ENCODE measurements around the gene NEURL2.
"Not testable (repeated sequence)": the region's sequence is repeated elsewhere in the genome, so short reads cannot be mapped to it uniquely, and the experiment has no call there.

Gene NEURL2

DNA sequence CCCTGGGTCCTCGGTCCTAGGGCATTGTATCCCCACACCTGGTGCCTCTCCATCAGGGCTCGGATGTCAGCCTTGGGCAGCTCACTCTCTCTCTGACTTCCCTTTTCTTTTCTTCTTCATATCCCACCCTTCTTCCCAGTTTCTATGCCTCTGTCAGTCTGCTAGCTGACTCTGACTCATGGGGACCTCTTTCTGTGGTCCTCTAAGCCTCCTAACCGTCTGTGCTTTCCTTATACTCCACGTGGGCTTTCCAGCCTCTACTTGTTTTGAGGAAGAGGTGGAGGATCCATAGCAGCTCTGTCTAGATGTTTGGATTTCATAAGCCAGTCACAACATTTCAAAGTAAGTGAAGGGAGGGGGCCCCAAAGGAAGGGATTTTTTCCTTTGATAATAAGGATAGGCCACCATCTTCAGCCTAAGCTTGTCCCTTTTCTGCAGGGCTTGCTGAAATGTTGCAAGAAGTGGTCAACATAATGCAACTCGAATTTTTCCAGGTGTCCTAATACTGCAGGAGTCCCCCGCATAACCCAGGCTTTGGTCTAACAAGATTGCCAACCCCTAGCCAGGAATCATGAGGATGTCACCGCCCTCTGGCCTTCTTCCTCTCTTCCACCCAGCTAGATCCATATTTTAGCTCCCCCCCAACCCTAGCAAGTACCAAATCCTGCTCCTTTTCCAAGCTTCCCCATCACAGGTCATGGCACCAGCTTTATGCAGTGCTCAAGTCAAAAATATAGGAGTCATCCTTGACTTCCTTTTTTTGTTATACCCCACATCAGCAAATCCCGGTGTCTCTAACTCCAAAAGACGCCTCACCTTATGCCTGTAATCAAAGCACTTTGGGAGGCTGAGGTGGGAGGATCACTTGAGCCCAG, 29.7 kb upstream of the NEURL2 start:
- DNase-seq (ENCODE audit: low read depth in 3 of 3) = no peak

DNA sequence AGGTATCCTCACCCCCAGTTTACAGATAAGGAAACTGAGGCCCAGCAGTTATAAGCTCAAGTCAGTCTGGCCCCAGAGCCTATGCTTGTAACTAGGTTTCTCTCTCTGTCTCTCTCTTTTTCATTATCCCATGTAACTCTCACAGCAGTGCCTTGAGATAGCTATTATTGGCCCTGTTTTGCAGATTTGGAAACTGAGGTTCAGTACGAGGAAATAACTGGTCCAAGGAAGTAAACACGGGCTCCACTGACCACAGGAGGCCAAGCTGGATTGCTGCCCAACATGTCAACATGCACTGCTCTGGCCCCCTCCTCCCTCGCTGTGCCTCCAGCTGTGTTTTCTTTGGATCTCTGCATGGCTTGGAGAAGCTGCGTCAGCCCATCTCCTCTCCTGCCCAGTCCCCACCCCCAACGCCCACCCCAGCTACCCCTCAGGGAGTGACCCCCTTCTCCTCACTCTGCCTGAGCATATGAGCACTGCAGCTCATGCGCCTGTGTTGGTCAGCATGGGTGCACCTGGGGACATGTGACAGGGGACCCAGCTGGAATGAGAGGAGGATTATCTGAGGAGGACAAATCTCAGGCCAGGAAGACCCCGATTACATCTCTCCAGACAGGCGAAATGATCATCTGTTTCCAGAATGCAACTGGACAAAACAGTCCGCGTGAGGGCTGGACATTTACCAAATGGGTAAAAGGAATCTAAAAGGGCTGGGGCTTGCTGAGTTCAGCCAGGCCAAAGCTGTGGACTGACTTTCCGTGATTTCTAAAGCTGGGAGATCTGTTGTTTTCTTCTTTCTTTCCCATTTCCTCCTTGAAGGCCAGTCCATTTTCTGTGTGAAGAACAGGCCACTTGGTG, 28.8 kb upstream of the NEURL2 start:
- no peak for DNase-seq (ENCODE audit: low read depth in 3 of 3)

DNA sequence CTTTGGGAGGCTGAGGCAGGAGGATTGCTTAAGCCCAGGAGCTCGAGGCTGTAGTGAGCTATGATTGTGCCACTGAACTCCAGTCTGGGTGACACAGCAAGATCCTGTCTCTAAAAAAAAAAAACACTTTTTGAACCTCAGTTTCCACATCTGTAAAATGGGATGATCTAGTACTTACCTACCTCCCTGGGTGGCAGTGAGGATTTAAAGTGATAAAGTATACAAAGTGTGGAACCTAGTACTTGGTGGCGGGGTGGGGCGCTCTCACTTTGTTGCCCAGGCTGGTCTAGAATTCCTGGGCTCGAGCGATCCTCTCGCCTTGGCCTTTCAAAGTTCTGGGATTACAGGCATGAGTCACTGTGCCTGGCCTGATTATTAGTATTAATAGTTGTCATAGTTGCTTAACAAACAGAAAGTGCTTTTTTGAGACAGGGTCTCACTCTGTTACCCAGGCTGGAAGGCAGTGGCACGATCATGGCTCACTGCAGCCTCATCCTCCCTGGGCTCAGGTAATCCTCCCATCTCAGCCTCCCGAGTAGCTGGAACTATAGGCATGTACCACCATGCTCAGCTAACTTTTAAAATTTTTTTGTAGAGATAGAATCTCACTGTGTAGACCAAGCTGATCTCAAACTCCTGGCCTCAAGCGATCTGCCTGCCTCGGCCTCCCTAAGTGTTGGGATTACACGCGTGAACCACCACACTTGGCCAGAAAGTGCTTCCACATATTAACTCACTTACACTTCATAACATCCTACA, 27.9 kb upstream of the NEURL2 start:
- no peak for DNase-seq (ENCODE audit: low read depth in 3 of 3)

DNA sequence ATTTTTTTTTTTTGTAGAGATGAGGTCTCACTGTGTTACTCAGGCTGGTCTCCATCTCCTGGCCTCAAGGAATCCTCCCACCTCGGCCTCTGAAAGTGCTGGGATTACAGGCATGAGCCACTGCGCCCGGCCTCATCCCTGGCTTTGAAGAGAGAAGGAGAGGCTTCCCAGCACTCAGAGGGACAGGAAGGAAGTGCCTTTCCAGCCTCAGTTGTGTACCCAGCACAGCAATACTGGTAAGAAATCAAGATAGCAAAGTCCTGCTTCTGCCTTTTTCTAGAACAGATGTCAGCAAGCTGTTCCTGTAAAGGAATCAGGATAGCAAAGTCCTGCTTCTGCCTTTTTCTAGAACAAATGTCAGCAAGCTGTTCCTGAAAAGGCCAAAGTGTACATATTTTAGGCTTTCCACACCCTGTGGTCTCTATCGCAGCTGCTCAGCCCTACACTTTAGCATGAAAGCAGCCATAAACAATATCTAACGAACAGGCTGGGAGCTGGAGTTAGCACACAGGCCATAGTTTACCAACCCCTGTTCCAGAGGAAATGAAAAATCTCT, 27.3 kb upstream of the NEURL2 start:
- no peak for DNase-seq (ENCODE audit: low read depth in 3 of 3)

DNA sequence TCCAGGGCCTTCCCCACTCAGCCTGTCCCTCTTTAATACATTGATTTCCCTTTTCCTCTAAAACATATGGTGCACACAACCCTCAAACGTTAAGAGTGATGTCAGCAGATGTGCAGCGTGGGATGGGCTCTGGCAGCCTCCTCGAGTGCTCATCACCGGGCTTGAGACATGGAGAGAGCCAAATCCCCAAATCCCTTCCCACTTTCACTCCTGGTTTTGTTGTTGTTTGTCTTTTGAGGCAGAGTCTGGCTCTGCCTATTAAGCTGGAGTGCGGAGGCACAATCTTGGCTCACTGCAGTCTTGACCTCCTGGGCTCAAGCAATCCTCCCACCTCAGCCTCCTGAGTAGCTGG, 26.8 kb upstream of the NEURL2 start:
- no peak for DNase-seq (ENCODE audit: low read depth in 3 of 3)

DNA sequence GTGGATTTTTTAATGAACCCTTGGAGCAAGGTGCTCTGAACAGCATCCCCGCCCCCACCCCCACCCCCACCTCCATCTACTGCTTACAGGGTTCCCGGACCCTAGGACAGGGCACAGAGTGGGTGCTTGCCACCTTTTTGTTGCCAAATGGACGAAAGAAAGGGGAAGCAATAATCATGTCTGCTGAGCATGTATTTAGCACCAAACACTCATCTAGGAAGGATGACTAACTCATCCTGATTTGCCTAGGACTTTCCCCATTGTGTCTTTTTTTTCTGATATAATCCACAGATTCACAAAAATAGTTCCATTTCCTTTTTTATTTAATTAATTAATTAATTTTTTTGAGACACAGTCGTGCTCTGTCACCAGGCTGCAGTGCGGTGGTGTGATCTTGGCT, 22.1 kb upstream of the NEURL2 start:
- no peak for DNase-seq (ENCODE audit: low read depth in 3 of 3)

DNA sequence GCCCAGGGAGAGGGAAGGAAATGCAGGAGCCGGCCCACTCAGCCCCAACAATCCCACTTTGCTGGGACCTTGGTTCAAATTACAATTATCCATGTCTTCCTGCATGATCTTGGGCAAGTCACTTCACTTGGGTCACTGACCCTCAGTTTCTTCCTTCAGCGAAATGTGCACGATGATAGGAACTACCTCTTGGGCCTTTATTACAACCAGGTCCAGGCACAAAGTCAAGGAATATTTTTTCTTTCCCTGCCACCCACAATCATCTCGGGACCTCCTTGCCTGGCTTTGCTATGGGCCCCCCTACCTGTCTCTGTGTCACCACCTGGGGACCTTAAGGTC, 21.3 kb upstream of the NEURL2 start:
- no peak for DNase-seq (ENCODE audit: low read depth in 3 of 3)

DNA sequence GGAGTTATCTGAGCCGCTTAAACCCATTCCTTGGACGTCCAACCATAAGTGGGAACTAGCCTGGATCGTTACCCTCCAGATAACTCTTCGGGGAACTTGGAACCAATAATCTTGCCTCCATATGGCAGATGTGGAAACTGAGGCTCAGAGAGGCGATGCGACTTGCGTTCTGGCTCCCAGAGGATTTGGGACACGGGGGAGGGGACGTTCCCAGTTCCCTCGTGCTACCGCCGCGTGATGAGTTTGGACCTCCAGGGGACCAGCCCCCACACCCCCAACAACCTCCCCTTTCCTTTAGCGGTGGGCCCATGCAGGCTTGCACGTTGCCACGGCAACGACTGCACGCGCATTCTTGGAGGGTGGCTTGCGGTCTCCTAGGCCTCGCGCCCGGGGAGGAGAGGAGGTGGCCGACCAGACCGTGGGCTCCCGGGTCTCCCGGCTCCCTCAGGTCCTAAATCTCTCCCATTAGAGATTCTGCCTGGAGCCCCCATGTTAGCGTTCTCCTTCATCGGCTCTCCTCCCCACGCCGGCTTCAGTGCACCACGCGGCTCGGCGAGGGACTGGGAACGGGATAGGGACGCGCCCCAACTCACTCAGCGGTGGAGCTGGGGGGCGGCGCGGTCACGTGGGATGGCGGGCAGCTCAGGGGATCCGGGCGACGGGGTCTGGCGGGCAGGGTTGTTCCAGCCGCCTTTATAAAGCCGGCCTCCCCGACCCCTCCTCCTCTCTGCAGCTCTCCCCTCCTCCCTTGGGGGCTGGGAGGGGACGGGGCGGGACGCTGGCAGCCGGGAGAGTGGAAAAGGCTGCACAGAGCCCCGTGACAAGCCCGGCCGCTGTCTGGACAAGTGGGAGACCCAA, 20.7 kb upstream of the NEURL2 start, which contains the start of gene PLTP:
PLTP (minus strand) TSS at position 670 of the 858 bp plus-strand sequence. CDS start 703 bp downstream, outside the sequence.
- DNase-seq (ENCODE audit: low read depth in 3 of 3) = no peak

DNA sequence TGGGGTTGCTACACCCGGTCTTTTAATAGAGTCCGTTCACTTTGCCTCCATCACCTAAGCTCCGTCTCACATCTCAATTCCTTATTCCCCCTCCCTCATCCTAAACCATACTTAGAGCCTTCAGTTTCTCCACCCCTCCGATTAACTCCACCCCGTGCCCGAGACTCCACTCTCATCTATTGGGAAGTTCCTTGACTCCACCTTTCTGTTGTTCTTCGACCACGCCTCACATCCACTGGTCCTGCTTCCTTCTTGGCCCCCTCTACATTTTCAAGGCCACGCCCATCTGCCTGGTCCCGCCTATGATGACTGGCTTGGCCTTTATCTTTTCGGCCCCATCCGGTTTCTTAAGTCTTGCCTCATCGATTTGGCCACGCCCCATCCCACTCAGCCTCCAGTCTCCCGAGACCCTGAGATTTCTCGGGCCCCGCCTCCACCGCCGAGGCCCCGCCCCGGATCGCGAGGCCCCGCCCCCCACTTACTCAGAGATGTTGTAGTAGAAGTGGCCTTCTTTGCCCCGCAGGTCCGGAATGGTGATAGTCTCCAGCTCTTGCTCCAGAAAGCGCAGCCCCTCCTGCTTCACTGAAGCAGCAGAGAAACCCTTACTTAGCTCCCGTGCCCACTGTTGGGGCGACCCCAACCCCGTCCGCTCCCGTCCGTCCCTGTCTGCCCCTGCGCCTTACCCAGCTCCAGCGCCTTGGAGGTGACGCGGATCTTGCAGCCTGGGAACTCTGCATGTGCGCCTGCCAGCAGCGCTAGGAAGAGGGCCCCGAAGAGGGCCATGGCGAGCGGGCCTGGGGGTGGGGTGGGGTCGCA, 19.9 kb upstream of the NEURL2 start:
- peak; percentile 80 to 85 (median 82) for DNase-seq (ENCODE audit: low read depth in 3 of 3)

DNA sequence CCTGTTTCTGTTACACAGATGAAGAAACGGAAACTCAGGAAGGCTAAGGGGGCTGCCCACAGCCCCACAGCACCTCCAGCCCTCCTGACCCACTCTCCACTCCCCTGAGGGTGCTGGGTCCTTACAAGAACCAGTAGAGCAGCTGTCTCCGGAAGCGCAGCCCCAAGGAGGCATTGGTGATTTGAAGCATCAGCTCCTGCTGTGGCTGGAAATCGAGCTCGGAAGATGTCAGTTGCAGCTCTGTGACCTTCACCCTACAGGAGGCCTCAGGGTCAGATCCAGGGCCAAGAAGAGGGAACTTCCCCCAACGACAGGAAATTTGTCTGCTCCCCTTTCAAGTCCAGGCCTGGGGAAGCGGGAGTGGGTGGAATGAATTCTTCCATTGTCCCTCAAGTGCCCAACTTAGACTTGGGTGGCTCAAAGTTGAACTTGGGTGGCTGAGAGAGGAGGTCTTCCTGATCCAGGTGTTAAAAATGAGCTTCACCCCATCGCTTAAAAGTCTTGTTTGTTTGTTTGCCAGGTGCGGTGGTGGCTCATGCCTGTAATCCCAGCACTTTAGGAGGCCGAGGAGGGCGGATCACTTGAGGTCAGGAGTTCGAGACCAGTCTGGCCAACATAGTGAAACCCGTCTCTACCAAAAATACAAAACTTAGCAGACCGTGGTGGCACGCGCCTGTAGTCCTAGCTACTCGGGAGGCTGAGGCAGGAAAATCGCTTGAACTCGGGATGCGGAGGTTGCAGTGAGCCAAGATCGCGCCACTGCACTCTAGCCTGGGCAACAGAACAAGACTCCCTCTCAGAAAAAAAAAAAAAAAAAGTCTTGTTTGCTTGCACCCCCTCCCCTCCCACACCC, 19.0 kb upstream of the NEURL2 start:
- DNase-seq (ENCODE audit: low read depth in 3 of 3) = no peak

DNA sequence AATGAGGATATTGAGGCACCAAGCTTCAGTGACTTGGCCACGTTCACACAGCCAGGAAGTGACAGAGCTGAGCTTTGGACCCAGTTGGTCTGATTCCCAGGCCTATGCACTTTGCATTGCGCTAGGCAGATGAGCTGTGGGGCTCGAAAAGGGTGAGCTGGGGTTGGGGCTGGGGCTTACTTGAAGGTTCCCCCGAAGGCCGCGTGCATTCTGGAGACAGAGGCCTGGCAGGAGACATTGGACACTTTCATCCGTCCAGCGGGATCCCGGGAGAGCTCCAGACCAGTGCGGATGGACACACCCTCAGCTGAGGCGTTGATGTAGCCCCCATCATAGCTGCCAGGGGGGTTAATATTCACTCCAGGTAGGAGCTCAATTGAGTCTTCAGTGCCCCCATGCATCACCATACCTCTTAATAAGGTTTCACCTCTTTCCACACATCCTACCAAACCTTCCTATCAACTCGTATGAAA, 18.4 kb upstream of the NEURL2 start:
- DNase-seq (ENCODE audit: low read depth in 3 of 3) = no peak

DNA sequence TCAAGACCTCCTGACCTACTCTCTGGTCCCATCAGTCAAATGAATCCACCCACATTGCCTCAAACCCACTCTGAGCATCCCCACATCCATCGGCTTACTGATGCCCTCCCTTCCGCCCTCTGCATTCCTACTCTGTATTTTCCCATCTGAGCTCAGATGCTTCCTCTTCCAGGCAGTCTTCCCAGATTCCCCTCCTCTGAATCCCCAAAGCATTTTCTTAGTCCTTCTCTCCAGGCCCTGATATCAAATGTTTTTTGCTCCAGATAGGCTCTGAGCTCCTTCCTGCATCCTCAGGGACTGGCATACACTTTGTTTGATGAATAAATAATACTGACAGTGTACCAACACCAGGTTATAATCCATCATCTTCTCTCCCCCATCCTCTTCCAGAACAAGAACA, 17.1 kb upstream of the NEURL2 start:
- no peak for DNase-seq (ENCODE audit: low read depth in 3 of 3)

DNA sequence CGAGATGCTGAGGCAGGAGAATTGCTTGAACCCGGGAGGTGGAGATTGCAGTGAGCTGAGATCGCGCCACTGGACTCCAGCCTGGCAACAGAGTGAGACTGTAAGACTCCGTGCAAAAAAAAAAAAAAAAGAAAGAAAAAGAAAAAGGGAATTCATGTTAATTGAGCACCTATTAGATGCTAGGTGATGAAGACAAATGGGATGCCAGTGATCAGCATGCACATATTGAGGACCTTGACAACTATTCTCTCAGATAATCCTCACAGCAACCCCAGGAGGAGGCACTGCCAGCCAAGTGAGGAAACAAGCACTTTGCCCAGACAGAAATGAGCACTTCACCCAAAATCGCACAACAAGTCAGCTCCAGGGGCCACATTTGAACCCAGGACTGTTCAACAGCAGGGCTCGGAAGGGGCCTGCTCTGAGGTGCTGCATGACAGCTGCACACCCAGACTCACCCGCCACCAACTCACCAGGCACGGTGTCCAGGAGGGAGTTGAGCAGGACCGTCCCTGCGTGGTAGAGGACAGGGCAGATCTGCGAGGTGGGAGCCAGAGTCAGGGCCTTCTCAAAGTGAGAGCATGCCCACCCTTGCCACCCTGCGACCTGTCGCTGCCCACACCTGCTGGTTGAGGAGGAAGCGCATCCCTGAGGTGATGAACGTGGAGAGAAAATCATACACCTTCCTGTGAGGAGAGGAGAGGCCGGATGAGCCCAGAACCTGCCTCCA, 16.4 kb upstream of the NEURL2 start:
- DNase-seq (ENCODE audit: low read depth in 3 of 3) = no peak

DNA sequence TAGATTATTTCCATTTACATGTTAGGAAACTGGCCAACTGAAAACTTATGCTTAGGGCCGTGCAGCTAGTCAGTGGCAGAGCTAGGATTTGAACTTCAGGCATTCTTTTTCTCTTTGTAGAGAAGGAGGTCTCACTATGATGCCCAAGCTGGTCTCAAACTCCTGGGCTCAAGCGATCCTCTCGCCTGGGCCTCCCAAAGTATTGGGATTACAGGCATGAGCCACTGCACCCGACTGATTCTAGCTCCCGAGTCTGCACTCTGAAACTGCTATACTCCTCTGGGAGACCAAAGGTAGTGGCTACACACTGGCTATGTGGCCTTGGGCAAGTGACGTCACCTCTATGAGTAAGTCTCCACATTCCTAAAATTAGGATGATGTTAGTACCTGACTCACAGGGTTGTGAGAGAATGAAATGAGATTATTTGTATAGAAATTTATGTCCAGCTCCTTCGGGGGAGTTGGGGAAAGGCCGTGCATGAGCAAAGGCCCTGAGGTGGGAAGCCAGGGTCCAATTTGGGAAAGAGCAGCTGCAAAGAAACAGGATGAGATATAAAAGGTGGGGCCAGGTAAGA, 14.6 kb upstream of the NEURL2 start:
- DNase-seq (ENCODE audit: low read depth in 3 of 3) = no peak

DNA sequence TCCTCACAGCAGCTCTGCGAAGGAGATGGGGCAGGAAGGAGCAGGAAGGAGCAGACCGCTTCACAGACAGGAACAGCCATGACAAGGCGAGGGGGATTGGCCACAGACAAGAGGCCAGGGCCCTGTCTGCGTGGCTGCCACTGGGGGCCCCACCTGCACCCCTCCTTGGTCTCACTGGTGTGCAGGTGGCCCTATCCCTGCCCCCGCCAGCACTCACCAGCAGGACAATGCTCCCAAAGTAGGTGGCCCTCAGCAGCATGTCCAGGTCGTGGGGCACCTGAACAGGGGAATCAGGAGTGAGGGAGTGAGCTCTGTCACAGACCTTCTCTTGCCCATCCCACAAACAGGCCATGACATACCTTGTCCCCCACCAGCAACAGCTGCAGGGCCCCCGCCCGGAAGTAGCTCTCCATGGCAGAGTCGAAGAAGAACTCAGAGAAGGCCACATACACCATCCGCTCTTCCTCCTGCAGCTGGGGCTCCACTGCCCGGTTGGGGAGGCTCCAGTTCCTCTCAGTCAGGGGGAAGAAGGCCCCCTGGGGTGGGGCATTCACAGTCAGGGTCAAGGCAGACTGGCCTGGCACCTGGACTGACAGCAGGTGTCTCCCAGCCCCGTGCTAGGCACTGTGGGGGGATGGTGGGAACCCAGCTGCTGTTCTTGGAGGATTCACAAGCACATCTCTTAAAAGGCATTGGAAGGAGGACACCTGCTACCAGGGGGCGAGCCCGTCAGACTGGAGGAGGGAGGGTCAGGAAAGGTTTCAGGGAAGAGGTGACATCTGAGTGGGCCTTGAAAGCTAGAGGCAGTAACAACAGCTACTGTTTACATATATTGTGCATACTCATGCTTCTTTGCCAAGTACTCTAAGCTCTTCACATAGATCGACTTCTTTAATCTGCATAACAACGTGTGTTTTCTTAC, 13.8 kb upstream of the NEURL2 start:
- no peak for DNase-seq (ENCODE audit: low read depth in 3 of 3)

DNA sequence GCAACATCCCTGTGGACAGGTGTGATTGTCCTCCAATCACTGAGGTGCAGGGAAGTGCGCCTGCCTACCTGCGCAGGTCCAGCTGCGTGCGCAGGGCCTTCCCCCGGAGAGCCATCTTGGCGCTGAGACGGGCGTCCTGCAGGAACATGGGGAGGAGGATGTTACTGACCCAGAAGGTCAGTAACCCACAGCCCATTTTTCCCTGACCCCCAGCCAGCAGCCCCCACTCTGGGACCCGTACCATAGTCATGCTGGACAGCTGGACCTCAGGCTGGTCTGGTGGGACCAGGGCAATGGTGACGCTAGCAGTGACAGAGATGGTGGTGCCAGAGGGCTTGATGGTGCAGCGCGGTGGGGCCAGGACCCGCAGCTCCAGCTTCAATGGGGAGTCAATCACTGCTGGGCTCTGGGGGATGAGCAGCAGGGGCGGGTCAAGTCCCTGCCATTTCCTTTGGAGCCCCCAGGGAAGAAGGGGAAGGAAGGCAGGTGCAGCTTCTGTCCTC, 11.2 kb upstream of the NEURL2 start:
- no peak for DNase-seq (ENCODE audit: low read depth in 3 of 3)

DNA sequence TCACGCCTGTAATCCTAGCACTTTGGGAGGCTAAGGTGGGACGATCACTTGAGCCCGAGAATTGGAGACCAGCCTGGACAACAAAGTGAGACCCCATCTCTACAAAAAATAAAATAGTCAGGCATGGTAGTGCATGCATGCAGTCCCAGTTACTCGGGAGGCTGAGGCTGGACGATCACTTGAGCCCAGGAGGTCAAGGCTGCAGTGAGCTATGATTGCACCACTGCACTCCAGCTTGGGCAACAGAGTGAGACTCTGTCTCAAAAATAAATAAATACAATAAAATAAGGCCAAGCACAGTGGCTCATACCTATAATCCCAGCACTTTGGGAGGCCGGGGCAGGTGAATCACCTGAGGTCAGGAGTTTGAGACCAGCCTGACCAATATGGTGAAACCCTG, 10.3 kb upstream of the NEURL2 start:
- DNase-seq (ENCODE audit: low read depth in 3 of 3) = not testable (repeated sequence)
